ENCODE measurements around the gene VSX2. TPM values are rescaled to one million over a fixed set of nuclear protein-coding genes. Genes with fewer than 3 reads are reported as not detected.

VSX2 gene
- total RNA-seq = not detected

DNA sequence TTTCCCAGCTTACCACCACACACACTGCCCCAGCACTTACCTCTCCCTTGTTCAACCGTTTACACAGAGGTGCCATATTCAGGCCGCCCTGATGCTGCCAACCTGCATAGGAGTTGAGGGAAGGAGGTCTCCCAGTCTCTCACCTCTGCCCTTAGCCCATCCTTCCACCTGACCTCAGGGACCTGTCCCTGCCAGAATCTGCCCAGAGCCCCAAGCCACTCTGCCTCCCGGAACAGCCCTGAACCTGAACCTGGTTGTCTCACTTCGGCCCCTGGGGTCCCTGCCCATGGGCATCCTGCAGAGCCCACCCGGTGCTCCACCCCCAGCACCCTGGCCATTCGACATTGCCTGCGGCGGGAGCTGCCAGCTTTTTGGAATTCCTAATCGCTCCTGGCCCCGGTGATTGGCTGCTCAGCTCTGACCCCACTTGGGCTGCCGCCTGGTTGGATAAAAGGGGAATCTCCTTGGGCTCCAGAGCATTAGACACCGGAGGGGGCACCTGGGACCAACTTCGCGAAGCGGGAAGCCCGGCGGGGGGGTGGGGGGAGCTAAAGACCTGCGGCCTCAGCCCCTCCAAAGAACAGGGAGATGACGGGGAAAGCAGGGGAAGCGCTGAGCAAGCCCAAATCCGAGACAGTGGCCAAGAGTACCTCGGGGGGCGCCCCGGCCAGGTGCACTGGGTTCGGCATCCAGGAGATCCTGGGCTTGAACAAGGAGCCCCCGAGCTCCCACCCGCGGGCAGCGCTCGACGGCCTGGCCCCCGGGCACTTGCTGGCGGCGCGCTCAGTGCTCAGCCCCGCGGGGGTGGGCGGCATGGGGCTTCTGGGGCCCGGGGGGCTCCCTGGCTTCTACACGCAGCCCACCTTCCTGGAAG, at the start of gene VSX2:
TSS of gene VSX2 (plus strand) at position 476 of the 874 bp plus-strand sequence. CDS start at position 589, 113 bp downstream.
- ATAC-seq (ENCODE audit: low FRiP score) (no peak), DNase-seq (ENCODE audit: low spot score) (no peak)
- TF ChIP-seq, protein P1, sequence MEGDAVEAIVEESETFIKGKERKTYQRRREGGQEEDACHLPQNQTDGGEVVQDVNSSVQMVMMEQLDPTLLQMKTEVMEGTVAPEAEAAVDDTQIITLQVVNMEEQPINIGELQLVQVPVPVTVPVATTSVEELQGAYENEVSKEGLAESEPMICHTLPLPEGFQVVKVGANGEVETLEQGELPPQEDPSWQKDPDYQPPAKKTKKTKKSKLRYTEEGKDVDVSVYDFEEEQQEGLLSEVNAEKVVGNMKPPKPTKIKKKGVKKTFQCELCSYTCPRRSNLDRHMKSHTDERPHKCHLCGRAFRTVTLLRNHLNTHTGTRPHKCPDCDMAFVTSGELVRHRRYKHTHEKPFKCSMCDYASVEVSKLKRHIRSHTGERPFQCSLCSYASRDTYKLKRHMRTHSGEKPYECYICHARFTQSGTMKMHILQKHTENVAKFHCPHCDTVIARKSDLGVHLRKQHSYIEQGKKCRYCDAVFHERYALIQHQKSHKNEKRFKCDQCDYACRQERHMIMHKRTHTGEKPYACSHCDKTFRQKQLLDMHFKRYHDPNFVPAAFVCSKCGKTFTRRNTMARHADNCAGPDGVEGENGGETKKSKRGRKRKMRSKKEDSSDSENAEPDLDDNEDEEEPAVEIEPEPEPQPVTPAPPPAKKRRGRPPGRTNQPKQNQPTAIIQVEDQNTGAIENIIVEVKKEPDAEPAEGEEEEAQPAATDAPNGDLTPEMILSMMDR (IDR thresholded peaks at IDR 0.05) = no peak

DNA sequence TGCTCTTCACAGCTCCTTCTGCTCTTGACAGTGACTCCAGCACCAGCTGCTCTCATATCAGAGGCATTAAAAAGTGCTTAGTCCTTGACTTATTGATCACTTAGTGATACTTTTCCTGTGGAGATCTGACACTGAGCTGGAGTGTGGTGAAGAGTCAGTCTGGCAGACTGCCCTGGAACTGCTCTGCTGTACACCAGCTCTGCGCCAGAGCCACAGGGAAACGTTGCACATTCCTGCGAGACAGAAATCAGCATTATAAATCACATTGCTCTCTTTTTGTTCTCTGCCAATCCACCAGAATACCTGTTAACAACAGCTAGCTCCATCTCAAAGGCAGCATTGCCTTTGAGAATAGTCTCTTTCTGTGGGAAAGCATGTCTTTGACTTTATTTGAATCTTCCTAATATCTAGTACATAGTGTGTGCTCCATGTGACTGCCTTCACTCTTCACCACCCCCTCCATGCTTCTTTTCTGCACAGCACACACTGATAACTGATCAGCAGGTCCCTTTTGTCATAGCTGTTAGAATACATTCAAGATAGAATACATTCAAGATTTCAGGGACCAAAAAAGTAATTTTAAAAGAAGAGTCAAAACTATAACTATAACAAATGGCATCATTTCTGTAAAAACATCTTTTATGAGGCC, 48.2 kb upstream of the VSX2 start:
- no peak for DNase-seq (ENCODE audit: low spot score)
- no peak for ATAC-seq (ENCODE audit: low FRiP score)
- TF ChIP-seq, protein P1 (IDR thresholded peaks at IDR 0.05) = no peak

DNA sequence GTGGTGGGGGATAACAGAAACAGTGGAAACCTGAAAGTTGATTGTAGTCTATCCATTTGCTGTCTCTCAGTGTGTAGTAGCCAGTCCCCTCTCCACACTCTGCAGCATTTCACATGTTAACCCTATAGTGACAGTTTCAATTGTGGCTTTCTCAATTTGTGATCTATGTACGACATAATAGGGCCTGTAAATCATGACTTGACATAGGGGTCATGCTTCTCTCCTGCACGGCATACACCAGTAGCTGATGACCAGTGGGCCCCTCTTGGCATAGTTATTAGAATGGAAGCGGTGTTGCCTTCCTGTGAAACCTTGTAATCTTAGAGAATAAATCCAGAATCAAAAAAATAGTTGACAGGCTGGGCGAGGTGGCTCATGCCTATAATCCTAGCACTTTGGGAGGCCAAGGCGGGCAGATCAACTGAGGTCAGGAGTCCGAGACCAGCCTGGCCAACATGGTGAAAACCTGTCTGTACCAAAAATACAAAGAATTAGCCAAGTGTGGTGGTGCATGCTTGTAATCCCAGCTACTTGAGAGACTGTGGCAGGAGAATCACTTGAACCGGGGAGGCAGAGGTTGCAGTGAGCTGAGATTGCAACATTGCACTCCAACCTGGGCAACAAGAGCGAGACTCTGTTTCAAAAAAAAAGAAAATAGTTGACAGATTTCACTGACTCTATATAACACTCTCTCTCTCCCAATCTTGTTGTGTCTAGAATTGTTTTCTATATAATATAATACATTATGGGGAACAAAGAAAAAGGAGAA, 44.6 kb upstream of the VSX2 start:
- no peak for ATAC-seq (ENCODE audit: low FRiP score)
- no peak for DNase-seq (ENCODE audit: low spot score)
- TF ChIP-seq, protein P1 (IDR thresholded peaks at IDR 0.05) = no peak

DNA sequence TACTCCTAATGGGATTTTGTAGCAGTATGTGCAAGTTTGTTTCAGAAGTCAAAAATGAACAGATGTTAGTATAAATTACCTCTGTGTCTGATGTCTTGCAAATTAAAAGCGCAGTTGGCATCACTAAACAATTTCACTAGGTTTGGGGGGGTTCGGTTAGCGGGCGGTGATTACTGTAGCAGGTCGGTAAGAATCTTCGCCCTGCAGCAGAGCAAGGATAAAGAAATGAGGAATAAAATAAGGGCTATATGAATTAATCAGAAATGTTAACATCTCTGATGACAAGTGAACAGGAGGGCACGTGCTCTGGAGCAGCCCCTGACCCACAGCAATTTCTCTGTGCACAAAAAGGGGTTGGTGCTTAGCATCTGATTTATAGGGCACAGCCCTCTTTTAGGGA, 43.6 kb upstream of the VSX2 start:
- no peak for DNase-seq (ENCODE audit: low spot score)
- TF ChIP-seq, protein P1 (IDR thresholded peaks at IDR 0.05) = no peak
- ATAC-seq (ENCODE audit: low FRiP score) = no peak

DNA sequence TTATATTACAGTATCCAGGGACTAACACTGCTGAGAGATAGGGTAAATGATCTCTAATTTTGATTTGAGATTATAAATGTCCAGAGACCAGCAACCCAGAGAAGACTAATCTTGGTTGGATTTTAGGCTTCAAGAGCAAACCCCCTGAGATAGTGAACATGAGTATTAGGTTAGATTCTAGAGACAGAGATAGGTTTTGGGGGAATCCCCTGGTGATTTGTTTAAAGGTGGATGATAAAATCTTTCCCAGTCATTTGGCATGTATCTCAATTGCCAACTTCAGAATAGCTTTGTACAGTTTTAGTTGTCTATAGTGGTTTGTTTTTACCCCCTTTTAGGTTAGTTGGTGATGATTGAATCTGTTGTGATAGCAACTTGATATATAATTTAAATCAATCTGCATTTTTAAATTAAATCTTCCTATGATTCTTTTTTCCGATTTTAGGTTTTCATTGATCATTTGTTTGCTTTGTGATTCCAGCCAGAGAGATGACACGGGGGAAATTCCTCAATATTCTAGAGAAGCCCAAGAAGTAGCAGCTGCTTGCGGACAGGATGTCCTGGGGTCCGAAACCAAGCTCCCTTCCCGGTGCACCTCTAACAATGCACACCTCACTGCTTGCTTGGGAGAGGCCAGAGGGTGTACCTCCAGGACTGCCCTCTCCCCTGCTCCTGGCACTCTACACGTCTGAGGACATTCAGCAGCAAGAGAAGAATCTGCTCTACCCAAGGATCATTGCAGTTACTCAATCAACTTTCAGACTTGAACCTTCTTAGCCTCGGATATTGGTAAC, 40.6 kb upstream of the VSX2 start:
- ATAC-seq (ENCODE audit: low FRiP score) (no peak), DNase-seq (ENCODE audit: low spot score) (no peak)
- TF ChIP-seq, protein P1 (IDR thresholded peaks at IDR 0.05) = no peak

DNA sequence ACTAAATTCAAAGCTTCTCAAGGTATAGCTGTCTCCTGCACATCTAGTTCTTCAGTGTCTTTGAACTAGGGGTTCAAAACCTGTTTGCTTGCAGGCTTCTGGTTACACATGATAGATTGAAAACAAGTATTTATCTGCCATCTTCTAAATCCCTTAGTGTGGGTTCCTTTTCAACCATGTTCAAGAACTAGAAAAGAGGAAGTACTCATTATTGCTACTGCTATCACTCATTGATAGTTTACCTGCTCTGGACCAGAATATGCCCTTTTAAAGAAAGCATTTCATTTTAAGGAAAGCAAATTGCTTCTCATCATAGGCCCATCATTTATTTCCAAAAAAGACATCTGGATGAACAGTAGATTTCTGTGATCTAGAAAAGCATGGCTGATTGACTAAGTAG, 37.1 kb upstream of the VSX2 start:
- ATAC-seq (ENCODE audit: low FRiP score) (no peak), DNase-seq (ENCODE audit: low spot score) (no peak)
- TF ChIP-seq, protein P1 (IDR thresholded peaks at IDR 0.05) = no peak

All from omental fat pad (tissue), 4 donors.